Esophagus muscularis mucosa (tissue), 4 donors: ENCODE data around the gene SLC16A4. TPM values are rescaled to one million over a fixed set of nuclear protein-coding genes. Genes with fewer than 3 reads are reported as not detected.
"Not testable (repeated sequence)": the region's sequence is repeated elsewhere in the genome, so short reads cannot be mapped to it uniquely, and the experiment has no call there.

ENCODE experiments used
- DNase-seq: peaks from one replicate; pipeline ENCODE4 v3.0.0-alpha.2; 2017; ENCODE audit errors: extremely low spot score
- H3K27ac ChIP-seq, 4 donors: fragments of 200-600 bp; sonication (generic); replicated peaks in 1 of 4; 1 replicate in 3 of 4; 2 replicates in 1 of 4; pipeline ENCODE4 v1.5.1; 2016 to 2019; ENCODE audit warnings: mild to moderate bottlenecking in 1 of 4
- H3K27me3 ChIP-seq, 4 donors: fragments of 200-600 bp; sonication (generic); one replicate each; pipeline versions ENCODE4 v1.5.1 to v1.6.0; 2016 to 2019
- H3K36me3 ChIP-seq, 4 donors: fragments of 200-600 bp; sonication (generic); one replicate each; pipeline ENCODE4 v1.5.1; 2016 to 2019
- H3K4me1 ChIP-seq, 4 donors: fragments of 200-600 bp; sonication (generic); one replicate each; pipeline ENCODE4 v1.5.1; 2016 to 2019
- H3K4me3 ChIP-seq, 4 donors: fragments of 200-600 bp; sonication (generic); 1 replicate in 2 of 4; 2 replicates in 2 of 4; pipeline ENCODE4 v1.5.1; 2016 to 2019; ENCODE audit warnings: mild to moderate bottlenecking in 4 of 4, moderate library complexity in 1 of 4
- H3K9me3 ChIP-seq, 4 donors: fragments of 200-600 bp; sonication (generic); 1 replicate in 3 of 4; 2 replicates in 1 of 4; pipeline ENCODE4 v1.5.1; 2016 to 2019
- CTCF ChIP-seq, 3 experiments: fragments of 200-600 bp in 2 of 3; fragments of 450-650 bp in 1 of 3; sonication (generic) in 2 of 3; IDR thresholded peaks; one replicate each; pipeline ENCODE4 v1.5.1; 2017 to 2019; ENCODE audit warnings: antibody characterized with exemption in 3 of 3, mild to moderate bottlenecking in 2 of 3, moderate library complexity in 1 of 3
- EP300 ChIP-seq: sonication (generic); formaldehyde crosslinking; IDR thresholded peaks from one replicate; pipeline ENCODE4 v1.6.1; 2017; ENCODE audit warnings: antibody characterized with exemption
- POLR2A ChIP-seq: fragments of 450-650 bp; IDR thresholded peaks from one replicate; pipeline ENCODE4 v1.6.1; 2017; ENCODE audit warnings: antibody characterized with exemption, moderate library complexity, mild to moderate bottlenecking, low read depth
- POLR2AphosphoS5 ChIP-seq, 2 donors: sonication (generic); formaldehyde crosslinking; IDR thresholded peaks; one replicate each; pipeline ENCODE4 v1.6.1; 2017; ENCODE audit warnings: antibody characterized with exemption in 2 of 2
- WGBS: methylation state at CpG from one replicate; pipeline ENCODE4 v1.1.5; 2018; 5-methylcytosine and 5-hydroxymethylcytosine counted together
- intact Hi-C: fragments of 100-400 bp; cut with DNase I; formaldehyde crosslinking; loops from one replicate; pipeline ENCODE4 v1.15.1; 2023
- total RNA-seq, 4 donors: library from RNA; depleted of rRNA; stranded (reverse); fragments of >200 nt; gene quantifications; one replicate each; pipeline versions ENCODE4 v1.1.0 to v1.2.1, GENCODE V29; 2016

SLC16A4 gene
- total RNA-seq, 4 donors from 2014 or later: 5.8 to 8.8 (median 8.4) TPM

GRCh38 chr1:110411173-110411735, 20.4 kb upstream of the SLC16A4 start:
- no peaks in the 10 kb centered on the region for H3K36me3 ChIP-seq
- H3K27me3 ChIP-seq: no peaks in the 10 kb centered on the region
- 90% methylated on average over 6 of the region's 7 CpGs for WGBS
- TF ChIP-seq CTCF (IDR thresholded peaks at IDR 0.05): no peak
- no peak for TF ChIP-seq EP300
- TF ChIP-seq POLR2A: no peak
- TF ChIP-seq POLR2AphosphoS5 (IDR thresholded peaks at IDR 0.05): no peak
- H3K4me3 ChIP-seq: no peak overlapping the region
- intact Hi-C loops: loop anchor here (5.0 kb wide), 1 partner anchor 86 kb away; no protein-coding TSS in a partner anchor
- H3K27ac ChIP-seq: no peak overlapping the region
- H3K9me3 ChIP-seq: no peaks in the 10 kb centered on the region
- H3K4me1 ChIP-seq: peaks cover 17 to 23% (median 19%) of the 10 kb centered on the region in 4 donors
- DNase-seq: no peak

GRCh38 chr1:110409316-110409715, 18.5 kb upstream of the SLC16A4 start:
- Histone ChIP-seq H3K4me1 (peaks cover 20 to 30% (median 27%) of the 10 kb centered on the region in 4 donors), H3K36me3 (peaks cover 1 to 16% (median 15%) of the 10 kb centered on the region in 4 donors), H3K27ac (no peak overlapping the region), H3K4me3 (no peak overlapping the region), H3K9me3 (no peaks in the 10 kb centered on the region), H3K27me3 (no peaks in the 10 kb centered on the region)
- intact Hi-C loops: loop anchor here (5.0 kb wide), 1 partner anchor 67 kb away; no protein-coding TSS in a partner anchor
- no peak for DNase-seq
- WGBS: 96% methylated on average over 6 of the region's 6 CpGs
- TF ChIP-seq EP300: no peak
- TF ChIP-seq POLR2AphosphoS5 (IDR thresholded peaks at IDR 0.05): no peak
- no peak for TF ChIP-seq POLR2A
- no peak for TF ChIP-seq CTCF (IDR thresholded peaks at IDR 0.05)

GRCh38 chr1:110408488-110408887, 17.7 kb upstream of the SLC16A4 start:
- TF ChIP-seq POLR2A: no peak
- TF ChIP-seq EP300: no peak
- no peak for TF ChIP-seq CTCF (IDR thresholded peaks at IDR 0.05)
- TF ChIP-seq POLR2AphosphoS5 (IDR thresholded peaks at IDR 0.05): no peak
- Histone ChIP-seq H3K27ac (peak overlapping the region in 1 of 4 donors; percentile 95), H3K36me3 (peaks cover 10 to 24% (median 24%) of the 10 kb centered on the region in 4 donors), H3K9me3 (no peaks in the 10 kb centered on the region), H3K4me3 (peak overlapping the region; percentile 90 to 97 (median 94)), H3K27me3 (no peaks in the 10 kb centered on the region), H3K4me1 (peaks cover 20 to 30% (median 27%) of the 10 kb centered on the region in 4 donors)
- intact Hi-C loops: loop anchor here (5.0 kb wide), 1 partner anchor 66 kb away; no protein-coding TSS in a partner anchor
- 80% methylated on average over 8 of the region's 8 CpGs for WGBS
- DNase-seq: no peak

- peaks cover 19 to 33% (median 33%) of the 10 kb centered on the region in 4 donors for H3K36me3 ChIP-seq
- H3K4me1 ChIP-seq: peaks cover 20 to 30% (median 25%) of the 10 kb centered on the region in 4 donors
- TF ChIP-seq POLR2AphosphoS5 (IDR thresholded peaks at IDR 0.05) (peak; percentile 98 to 99), EP300 (no peak), POLR2A (peak; percentile 89), CTCF (IDR thresholded peaks at IDR 0.05) (peak; percentile 15 to 34 (median 16))
- WGBS: under 1% methylated on average over 32 of the region's 76 CpGs
- intact Hi-C loops: loop anchor here (5.0 kb wide), 1 partner anchor 65 kb away; no protein-coding TSS in a partner anchor
- peak within 1 kb of the TSS; percentile 94 to 96 (median 96) for H3K27ac ChIP-seq
- H3K4me3 ChIP-seq: peak within 1 kb of the TSS; percentile 90 to 97 (median 94)
- H3K9me3 ChIP-seq: no peaks in the 10 kb centered on the region
- peak; percentile 98 for DNase-seq
- H3K27me3 ChIP-seq: no peaks in the 10 kb centered on the region
Observed at GRCh38 chr1:110407260-110408210, 16.7 kb upstream of the SLC16A4 start, which contains the start of gene LAMTOR5. TSS of gene LAMTOR5 (minus strand) at chr1:110407694. CDS start at chr1:110407620, 74 bp downstream.

GRCh38 chr1:110406407-110406806, 15.6 kb upstream of the SLC16A4 start:
- peak overlapping the region; percentile 94 to 96 (median 96) for H3K27ac ChIP-seq
- not testable (repeated sequence) for H3K9me3 ChIP-seq, H3K27me3 ChIP-seq, DNase-seq
- intact Hi-C loops: loop anchor here (5.0 kb wide), 1 partner anchor 64 kb away; no protein-coding TSS in a partner anchor
- H3K4me1 ChIP-seq: peaks cover 20 to 30% (median 25%) of the 10 kb centered on the region in 4 donors
- 74% methylated on average over 15 of the region's 15 CpGs for WGBS
- H3K36me3 ChIP-seq: peaks cover 30 to 45% (median 44%) of the 10 kb centered on the region in 4 donors
- H3K4me3 ChIP-seq: peak overlapping the region; percentile 90 to 97 (median 94)
